ENCODE measurements around the gene DDIT4.
A peak's percentile ranks its signal among the peaks of the same experiment; 100 is the strongest.
"Not testable (repeated sequence)": the region's sequence is repeated elsewhere in the genome, so short reads cannot be mapped to it uniquely, and the experiment has no call there.

Gene DDIT4, protein sequence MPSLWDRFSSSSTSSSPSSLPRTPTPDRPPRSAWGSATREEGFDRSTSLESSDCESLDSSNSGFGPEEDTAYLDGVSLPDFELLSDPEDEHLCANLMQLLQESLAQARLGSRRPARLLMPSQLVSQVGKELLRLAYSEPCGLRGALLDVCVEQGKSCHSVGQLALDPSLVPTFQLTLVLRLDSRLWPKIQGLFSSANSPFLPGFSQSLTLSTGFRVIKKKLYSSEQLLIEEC

DNA sequence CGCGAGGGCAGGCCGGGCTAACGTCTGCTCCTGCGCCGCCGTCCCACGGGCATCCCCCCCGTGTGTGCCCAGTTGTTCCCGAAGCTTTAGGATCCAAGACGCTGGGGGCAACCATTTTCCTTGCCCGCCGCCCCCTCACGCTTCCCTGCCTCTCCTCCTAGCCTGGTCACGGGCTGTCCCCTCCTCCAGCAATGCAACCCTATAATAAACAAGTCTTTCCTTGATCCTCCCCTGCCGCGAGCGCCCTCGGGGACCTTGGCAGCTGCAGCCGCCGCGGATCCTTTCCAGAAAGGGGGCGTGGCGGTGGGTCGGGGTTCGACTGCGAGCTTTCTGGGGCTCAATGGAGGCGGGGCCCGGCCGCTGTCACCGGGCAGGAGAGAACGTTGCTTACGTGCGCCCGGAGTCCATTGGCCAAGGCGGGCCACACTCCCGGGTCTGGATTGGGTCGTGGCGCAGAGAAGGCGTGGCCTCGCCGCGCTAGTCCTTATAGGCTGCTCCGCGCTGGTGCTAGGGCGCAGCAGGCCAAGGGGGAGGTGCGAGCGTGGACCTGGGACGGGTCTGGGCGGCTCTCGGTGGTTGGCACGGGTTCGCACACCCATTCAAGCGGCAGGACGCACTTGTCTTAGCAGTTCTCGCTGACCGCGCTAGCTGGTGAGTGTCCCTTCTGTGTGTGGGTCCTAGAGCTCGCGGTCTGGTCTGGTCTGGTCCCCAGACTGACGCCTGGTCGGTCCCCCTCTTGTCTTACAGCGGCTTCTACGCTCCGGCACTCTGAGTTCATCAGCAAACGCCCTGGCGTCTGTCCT lies at the start of gene DDIT4:
TSS of gene DDIT4 (plus strand) at position 515 of the 803 bp plus-strand sequence. CDS start 293 bp downstream, outside the sequence.
- DNase-seq = peak; percentile 98

- not testable (repeated sequence) for DNase-seq
These were observed 49.5 kb upstream of the DDIT4 start for GRCh38 chr10:72224191-72224590.

DNA sequence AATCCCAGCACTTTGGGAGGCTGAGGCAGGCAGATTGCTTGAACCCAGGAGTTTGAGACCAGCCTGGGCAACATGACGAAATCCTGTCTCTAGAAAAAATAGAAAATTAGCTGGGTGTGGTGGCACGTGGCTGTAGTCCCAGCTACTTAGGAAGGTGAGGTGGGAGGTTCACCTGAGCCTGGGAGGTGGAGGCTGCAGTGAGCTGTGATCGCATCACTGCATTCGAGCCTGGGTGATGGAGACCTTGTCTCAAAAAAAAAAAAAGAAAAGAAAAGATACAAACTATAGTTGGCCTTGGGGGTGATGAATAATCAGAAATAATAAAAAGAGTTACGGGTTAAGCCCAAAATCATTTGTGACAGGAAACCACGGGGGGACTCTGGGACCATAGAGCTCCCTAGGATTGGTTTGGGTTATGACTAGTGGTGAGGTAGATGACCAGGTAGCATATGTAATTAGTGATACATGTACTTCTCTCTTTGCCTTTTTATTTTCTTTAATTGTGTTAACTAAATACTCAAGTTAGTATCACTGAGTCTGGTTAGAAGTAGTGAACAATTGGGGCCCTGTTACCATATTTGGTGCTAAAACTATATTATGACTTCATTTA lies 47.2 kb upstream of the DDIT4 start:
- DNase-seq = no peak

DNA sequence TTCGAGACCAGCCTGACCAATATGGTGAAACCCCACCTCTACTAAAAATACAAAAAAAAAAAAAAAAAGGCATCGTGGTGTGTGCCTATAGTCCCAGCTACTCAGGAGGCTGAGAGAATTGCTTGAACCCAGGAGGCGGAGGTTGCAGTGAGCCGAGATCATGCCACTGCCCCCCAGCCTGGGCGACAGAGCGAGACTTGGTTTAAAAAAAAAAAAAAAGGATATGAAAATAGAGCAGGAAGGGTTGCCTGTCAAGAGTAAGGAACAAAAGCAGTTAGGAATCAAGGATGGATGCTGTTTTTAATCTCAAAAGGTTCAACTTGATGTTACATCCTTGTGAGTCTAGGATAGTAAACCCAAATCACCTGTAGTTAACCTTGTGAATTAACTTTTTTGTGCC lies 45.9 kb upstream of the DDIT4 start:
- DNase-seq = no peak

DNA sequence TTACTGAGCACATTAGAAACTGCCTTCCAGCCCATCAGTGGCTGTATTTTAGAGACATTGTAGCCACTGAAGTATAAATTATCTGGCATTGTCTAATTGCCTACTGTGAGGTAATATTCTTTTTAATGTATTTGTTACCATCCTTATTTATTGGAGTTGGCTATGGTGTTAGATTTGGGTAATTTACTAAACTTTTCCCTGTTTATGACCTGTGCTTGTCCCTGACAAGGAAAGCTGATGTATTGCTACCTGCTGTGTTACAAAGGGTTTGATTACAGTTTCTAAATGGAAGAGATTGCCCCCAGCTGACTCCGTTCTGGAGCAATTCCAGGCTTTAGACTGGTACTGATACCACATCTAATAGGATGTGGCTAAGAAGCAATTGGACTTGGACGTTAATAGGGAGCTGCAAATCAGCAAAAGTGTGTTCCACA lies 45.4 kb upstream of the DDIT4 start:
- no peak for DNase-seq

DNA sequence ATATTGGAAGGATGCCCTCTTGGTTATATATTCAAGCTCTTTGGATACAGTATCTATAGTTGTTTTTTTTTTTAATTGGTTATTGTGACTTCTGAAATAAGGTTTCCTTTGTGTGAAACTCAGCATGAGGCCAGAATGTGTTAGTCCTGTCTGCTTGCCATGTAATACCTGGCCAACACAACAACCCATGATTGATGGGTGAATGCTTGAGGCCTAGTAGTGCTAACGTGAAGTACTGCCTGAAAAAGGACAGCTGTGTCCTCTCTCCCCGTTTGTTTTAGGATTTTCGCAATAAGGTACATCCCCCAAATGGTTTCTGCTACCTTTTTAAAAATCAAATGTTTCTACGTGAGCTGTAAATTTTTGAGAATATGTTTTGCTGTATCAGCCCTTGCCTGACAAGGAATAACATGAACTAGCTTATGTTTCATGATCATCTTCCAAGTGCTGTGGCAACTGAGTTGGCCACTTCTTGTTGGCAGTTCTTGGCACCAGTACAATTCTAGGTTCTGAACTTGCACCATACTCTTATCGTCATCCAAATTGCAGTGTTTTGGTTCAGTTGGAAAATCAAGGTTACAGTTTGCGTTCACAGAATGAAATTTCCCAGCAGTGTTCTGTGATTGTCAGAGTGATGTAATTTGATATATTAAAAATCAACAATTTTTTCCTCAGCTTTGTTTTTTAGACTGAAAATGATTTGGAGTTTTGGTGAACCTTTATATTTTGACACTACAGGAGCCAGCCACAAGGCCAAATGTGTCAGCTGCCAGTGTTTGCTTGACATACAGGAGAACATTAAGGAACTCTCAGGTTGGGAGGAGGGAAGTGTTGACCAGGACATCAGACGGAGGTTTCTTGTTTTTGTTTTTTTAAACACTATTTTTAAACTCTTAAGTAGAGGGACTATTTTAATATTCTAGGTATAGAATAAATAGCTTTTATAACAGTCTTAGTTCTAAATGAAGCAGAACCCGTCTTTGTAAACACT lies 44.2 kb upstream of the DDIT4 start:
- no peak for DNase-seq

DNA sequence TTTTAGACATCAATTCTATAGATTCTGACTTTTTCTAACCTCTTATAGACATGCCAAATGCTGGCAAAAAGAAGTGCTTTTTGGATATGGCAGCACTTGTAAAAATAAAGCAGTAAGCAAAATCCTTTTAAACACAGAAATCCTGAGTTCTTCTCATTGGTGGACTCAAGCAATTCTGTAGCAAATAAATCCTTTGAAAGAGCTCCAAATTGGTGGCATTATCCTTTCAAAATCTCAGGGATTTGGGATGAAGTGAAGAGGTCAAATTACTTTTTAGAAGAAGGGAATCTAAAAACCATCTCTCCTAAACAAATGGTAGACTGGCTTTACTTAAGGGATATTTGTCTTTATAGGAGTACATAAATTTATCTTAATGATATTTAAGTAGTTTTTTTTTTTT lies 40.1 kb upstream of the DDIT4 start:
- no peak for DNase-seq

DNA sequence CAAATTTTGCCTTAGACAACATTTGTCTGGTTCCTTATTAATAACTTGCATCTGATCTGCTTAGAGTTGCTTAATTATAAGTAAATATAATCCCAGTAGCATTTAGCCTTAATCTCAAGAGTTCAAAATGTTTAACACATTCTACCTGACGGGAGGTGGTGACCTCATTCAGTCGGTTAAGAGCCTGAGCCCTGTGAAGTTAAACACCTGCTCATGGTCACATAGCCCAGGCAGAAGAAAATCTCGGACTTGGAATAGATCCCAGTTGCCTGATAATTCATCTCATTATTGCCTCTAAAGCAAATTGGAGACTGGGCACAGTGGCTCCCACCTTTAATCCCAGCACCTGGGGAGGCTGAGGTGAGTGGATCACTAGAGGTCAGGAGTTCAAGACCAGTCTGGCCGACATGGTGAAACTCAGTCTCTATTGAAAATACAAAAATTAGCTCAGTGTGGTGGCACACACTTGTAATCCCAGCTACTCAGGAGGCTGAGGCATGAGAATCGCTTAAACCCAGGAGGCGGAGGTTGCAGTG lies 39.1 kb upstream of the DDIT4 start:
- DNase-seq = no peak

- DNase-seq = no peak
These were observed 38.0 kb upstream of the DDIT4 start for GRCh38 chr10:72235544-72236279.

DNA sequence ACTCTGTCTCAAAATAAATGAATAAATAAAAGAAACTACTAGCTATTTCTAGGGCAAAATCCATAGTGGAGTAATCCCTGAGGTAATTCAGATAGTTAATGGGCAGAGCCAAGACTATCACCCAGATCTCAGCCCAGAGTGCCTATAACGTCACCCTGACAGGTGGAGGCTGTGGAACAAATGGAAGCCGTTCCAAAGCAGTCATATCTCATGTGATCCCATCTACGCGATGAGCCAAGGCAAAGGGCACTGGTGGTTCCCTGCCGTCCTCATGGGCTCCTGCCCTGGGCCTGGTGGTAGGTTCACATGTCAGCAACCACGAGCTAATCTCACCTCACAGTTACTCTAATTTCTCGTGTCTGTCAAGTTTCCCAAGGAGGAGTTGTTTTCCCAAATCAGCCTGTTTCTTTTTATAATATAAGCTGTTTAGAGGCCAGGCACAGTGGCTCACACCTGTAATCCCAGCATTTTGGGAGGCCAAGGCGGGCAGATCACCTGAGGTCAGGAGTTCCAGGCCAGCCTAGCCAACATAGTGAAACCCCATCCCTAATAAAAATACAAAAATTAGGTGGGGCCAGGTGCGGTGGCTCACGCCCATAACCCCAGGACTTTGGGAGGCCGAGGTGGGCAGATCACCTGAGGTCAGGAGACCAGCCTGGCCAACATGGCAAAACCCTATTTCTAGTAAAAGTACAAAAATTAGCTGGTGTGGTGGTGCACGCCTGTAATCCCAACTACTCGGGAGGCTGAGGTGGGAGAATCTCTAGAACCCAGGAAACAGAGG lies 35.1 kb upstream of the DDIT4 start:
- no peak for DNase-seq

- no peak for DNase-seq
These were observed 34.3 kb upstream of the DDIT4 start for GRCh38 chr10:72239409-72239808.

DNA sequence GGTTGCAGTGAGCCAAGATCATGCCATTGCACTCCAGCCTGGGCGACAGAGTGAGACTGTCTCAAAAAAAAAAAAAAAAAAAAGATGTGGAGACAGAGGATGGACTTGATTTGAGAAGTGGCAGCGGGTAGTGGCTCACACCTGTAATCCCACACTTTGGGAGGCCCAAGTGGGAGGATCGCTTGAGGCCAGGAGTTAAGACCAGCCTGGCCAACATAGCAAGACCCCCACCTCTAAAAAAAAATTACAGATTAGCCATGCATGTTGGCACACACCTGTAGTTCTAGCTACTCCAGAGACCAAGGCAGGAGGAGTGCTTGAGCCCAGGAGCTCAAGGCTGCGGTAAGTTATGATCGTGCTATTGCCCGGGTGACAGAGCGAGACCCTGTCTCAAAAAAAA lies 33.4 kb upstream of the DDIT4 start:
- no peak for DNase-seq

DNA sequence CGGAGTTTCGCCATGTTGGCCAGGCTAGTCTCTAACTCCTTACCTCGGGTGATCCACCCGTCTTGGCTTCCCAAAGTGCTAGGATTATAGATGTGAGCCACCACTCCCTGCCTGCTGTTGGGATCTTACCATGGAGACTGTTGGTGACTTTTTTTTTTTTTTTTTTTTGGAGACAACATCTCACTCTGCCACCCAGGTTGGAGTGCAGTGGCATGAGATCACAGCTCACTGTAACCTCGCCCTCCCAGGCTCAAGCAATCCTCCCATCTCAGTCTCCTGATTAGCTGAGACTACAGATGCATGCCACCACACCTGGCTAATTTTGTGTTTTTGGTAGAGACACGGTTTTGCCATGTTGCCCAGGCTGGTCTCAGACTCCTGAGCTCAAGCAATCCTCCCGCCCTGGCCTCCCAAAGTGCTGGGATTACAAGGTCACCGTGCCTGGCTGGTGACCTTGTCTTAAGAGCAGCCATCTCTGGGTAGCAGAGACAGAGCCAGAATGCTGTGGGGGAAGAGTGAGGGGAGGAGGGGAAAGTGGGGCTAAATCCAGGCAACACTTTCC lies 32.0 kb upstream of the DDIT4 start:
- DNase-seq = no peak

- DNase-seq = no peak
These were observed 31.0 kb upstream of the DDIT4 start for GRCh38 chr10:72242675-72243074.

DNA sequence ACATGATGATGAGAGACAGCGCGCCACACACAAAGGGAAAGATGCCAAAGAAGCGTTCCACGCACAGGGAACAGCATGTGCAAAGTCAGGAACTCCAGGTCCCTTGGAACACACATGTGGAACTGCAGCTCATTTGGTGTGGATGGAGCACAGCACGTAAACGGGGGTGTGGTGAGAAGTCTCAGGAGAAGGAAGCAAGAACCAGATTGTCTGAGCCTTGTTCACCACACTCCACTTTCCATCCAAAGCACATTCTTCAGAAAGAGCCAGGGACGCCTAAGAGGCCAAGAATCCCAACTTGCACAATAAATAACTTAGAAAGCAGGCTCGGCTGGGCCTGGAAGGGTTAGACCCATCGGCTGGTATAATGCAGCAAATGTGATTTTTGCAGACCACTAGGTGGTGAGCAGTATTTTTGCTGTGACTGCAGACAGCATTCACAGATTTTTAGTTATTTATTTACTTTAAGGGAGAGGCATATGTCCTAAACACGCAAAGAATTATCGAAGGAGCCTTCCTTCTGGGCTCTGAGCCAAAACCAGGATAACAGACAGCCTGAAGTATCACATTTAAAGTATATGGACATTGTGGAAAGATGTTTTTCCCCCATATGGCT lies 29.8 kb upstream of the DDIT4 start:
- no peak for DNase-seq

GRCh38 chr10:72244573-72245038 lies 29.1 kb upstream of the DDIT4 start:
- no peak for DNase-seq

GRCh38 chr10:72245949-72246525 lies 27.7 kb upstream of the DDIT4 start:
- no peak for DNase-seq

DNA sequence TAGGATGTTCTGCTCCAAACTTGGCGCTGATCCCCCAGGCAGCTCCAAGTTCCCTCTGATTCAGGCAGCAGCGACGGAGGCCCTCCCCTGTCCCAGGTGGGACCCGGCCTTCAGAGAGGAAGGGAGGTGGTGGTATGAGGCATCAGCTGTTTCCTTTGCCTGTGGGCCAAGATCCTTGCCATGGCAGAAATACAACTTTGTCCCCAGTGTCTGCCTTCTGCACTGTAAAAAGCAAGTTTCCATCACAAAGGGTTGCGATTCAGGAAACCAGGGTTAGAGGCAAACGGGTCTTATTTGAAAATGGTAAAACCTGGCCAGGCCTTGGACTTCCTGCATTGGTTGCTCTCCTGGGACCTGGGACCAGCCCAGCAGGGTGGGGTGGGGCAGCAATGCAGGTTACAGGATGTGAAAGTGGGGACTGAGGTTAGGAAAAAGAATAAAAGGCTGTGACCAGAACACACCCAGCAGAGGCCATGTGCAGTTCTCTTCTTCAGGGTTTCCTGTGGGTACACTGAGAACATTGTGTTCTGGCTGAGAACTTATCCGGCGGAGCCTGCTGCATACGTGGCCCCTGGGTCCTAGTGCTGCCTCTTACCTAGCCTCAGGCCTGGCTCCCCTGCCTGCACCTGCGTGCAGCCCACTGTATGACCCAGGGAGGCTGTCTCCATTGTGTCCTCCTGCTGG lies 25.1 kb upstream of the DDIT4 start:
- DNase-seq = peak; percentile 64
